ENCODE results near the gene ZNF543. TPM values are rescaled to one million over a fixed set of nuclear protein-coding genes. Genes with fewer than 3 reads are reported as not detected.

The ZNF543 gene
- total and polyA plus RNA-seq, 2 donors (not counting 1 experiment from before 2014, with no cell fraction given) = 4.6 to 16.7 TPM

GRCh38 chr19:57334191-57334590 lies 13.9 kb downstream of the ZNF543 start:
- Histone ChIP-seq H3K4me3 (ENCODE audit: control extremely low read depth in 1 of 5, extremely low read depth in 1 of 5, insufficient read depth in 1 of 5, low read depth in 2 of 5, low read length in 4 of 5) (no peak overlapping the region), H3K79me2 (ENCODE audit: control insufficient read depth, insufficient read depth, low read length) (no peaks in the 10 kb centered on the region), H2AFZ (ENCODE audit: insufficient read depth, low read depth, low read length, poor library complexity, severe bottlenecking) (no peak overlapping the region), H3K36me3 (replicated peaks in 1 of 2; ENCODE audit: control extremely low read depth in 1 of 2, control insufficient read depth in 1 of 2, extremely low read depth in 1 of 2, insufficient read depth in 2 of 2, low read length in 1 of 2) (peaks cover 1 to 2% of the 10 kb centered on the region in 2 experiments), H3K4me2 (replicated peaks; ENCODE audit: low read depth, low read length, poor library complexity, severe bottlenecking) (no peak overlapping the region), H3K27ac (ENCODE audit: low read length in 2 of 2) (no peak overlapping the region), H4K20me1 (ENCODE audit: control insufficient read depth, insufficient read depth, low read length, poor library complexity, severe bottlenecking) (no peaks in the 10 kb centered on the region), H3K27me3 (replicated peaks in 1 of 4; ENCODE audit: control extremely low read depth in 1 of 4, control insufficient read depth in 3 of 4, insufficient read depth in 4 of 4, low read length in 3 of 4) (no peaks in the 10 kb centered on the region), H3K9ac (ENCODE audit: low read length) (no peak overlapping the region), H3K4me1 (ENCODE audit: control insufficient read depth in 2 of 2, insufficient read depth in 2 of 2, low read length in 2 of 2) (no peaks in the 10 kb centered on the region), H3K9me3 (ENCODE audit: control extremely low read depth in 1 of 3, control insufficient read depth in 2 of 3, insufficient read depth in 1 of 3, low read length in 2 of 3) (peaks cover 1 to 22% (median 1%) of the 10 kb centered on the region in 3 donors)
- TF ChIP-seq CTCF (IDR thresholded peaks at IDR 0.05) (no peak), EZH2 (IDR thresholded peaks at IDR 0.05; ENCODE audit: borderline replicate concordance, insufficient read depth, low read depth, low read length, poor library complexity, severe bottlenecking) (no peak)
- ChIA-PET POLR2A (no interaction called here), CTCF (no interaction called here)
- intact Hi-C loops (cut with micrococcal nuclease) = no loop called here
- Mint-ChIP-seq H3K4me1 (no peaks in the 10 kb centered on the region), H3K27me3 (no peaks in the 10 kb centered on the region), H3K4me3 (no peak overlapping the region), H3K9me3 (ENCODE audit: insufficient read depth) (no peaks in the 10 kb centered on the region), H3K27ac (no peak overlapping the region)
- WGBS (ENCODE audit: insufficient coverage) = 94% methylated on average over 4 of the region's 4 CpGs
- DNase-seq (no peak), ATAC-seq (ENCODE audit: low read depth) (no peak)

- WGBS (ENCODE audit: insufficient coverage) = 73% methylated on average over 3 of the region's 3 CpGs
- no peaks in the 10 kb centered on the region for H3K4me1 ChIP-seq (ENCODE audit: control insufficient read depth in 2 of 2, insufficient read depth in 2 of 2, low read length in 2 of 2)
- H3K79me2 ChIP-seq (ENCODE audit: control insufficient read depth, insufficient read depth, low read length) = no peaks in the 10 kb centered on the region
- no peaks in the 10 kb centered on the region for H3K27me3 Mint-ChIP-seq
- TF ChIP-seq CTCF (IDR thresholded peaks at IDR 0.05) (no peak), EZH2 (IDR thresholded peaks at IDR 0.05; ENCODE audit: borderline replicate concordance, insufficient read depth, low read depth, low read length, poor library complexity, severe bottlenecking) (no peak)
- no peak for ATAC-seq (ENCODE audit: low read depth)
- intact Hi-C loops (cut with micrococcal nuclease) = no loop called here
- H3K27me3 ChIP-seq (replicated peaks in 1 of 4; ENCODE audit: control extremely low read depth in 1 of 4, control insufficient read depth in 3 of 4, insufficient read depth in 4 of 4, low read length in 3 of 4) = no peaks in the 10 kb centered on the region
- H3K27ac Mint-ChIP-seq = no peak overlapping the region
- H3K4me1 Mint-ChIP-seq = no peaks in the 10 kb centered on the region
- H3K9me3 Mint-ChIP-seq (ENCODE audit: insufficient read depth) = no peaks in the 10 kb centered on the region
- POLR2A ChIA-PET = no interaction called here
- H3K36me3 ChIP-seq (replicated peaks in 1 of 2; ENCODE audit: control extremely low read depth in 1 of 2, control insufficient read depth in 1 of 2, extremely low read depth in 1 of 2, insufficient read depth in 2 of 2, low read length in 1 of 2) = no peaks in the 10 kb centered on the region
- H3K4me3 ChIP-seq (ENCODE audit: control extremely low read depth in 1 of 5, extremely low read depth in 1 of 5, insufficient read depth in 1 of 5, low read depth in 2 of 5, low read length in 4 of 5) = no peak overlapping the region
- CTCF ChIA-PET = no interaction called here
- no peak overlapping the region for H3K4me2 ChIP-seq (replicated peaks; ENCODE audit: low read depth, low read length, poor library complexity, severe bottlenecking)
- no peak overlapping the region for H3K4me3 Mint-ChIP-seq
- H3K9ac ChIP-seq (ENCODE audit: low read length) = no peak overlapping the region
- no peak for DNase-seq
- H3K9me3 ChIP-seq (ENCODE audit: control extremely low read depth in 1 of 3, control insufficient read depth in 2 of 3, insufficient read depth in 1 of 3, low read length in 2 of 3) = no peaks in the 10 kb centered on the region
- H2AFZ ChIP-seq (ENCODE audit: insufficient read depth, low read depth, low read length, poor library complexity, severe bottlenecking) = no peak overlapping the region
- H4K20me1 ChIP-seq (ENCODE audit: control insufficient read depth, insufficient read depth, low read length, poor library complexity, severe bottlenecking) = no peaks in the 10 kb centered on the region
- H3K27ac ChIP-seq (ENCODE audit: low read length in 2 of 2) = no peak overlapping the region
These were observed 18.6 kb downstream of the ZNF543 start for GRCh38 chr19:57338877-57339276.

Data from B cell (primary cell).